Umbilical cord (tissue), 1 donor: ENCODE results near the gene CALHM3. TPM values are rescaled to one million over a fixed set of nuclear protein-coding genes. Genes with fewer than 3 reads are reported as not detected.

Experiments
- total RNA-seq: library from RNA; depleted of rRNA; stranded (reverse); fragments of >200 nt; gene quantifications from one replicate; pipeline ENCODE4 v1.2.3, GENCODE V29; 2014; ENCODE audit warnings: low replicate concordance; ENCODE audit not compliant: insufficient read depth

The CALHM3 gene
- total RNA-seq, 1 donor from 2014 or later, result not detected

Other genes with a start within 250 kb of the CALHM3 start
- 3.9 TPM for gene RPEL1, start 233.4 kb downstream of the CALHM3 start, total RNA-seq
- 1.4 TPM for gene INA, start 202.1 kb downstream of the CALHM3 start, total RNA-seq
- gene PCGF6, start 128.1 kb downstream of the CALHM3 start, total RNA-seq, result 11.1 TPM
- 7.0 TPM for gene TAF5, start 111.3 kb downstream of the CALHM3 start, total RNA-seq
- 138 TPM for gene ATP5MK, start 82.8 kb downstream of the CALHM3 start, total RNA-seq
- 99.9 TPM for gene PDCD11, start 82.6 kb downstream of the CALHM3 start, total RNA-seq
- gene CALHM2, start 26.9 kb downstream of the CALHM3 start, total RNA-seq, result 7.2 TPM
- gene CALHM1, start 20.3 kb downstream of the CALHM3 start, total RNA-seq, result 0.48 TPM
- gene NEURL1, start 14.5 kb upstream of the CALHM3 start, total RNA-seq, result 0.24 TPM